Sigmoid colon (tissue), 7 donors: ENCODE results near the gene MAML3. TPM values are rescaled to one million over a fixed set of nuclear protein-coding genes. Genes with fewer than 3 reads are reported as not detected.

Experiments
- DNase-seq: peaks from one replicate; pipeline ENCODE4 v3.0.0-alpha.2; 2019
- H3K27ac ChIP-seq, 4 donors: fragments of 200-600 bp; sonication (generic); one replicate each; pipeline ENCODE4 v1.5.1; 2016 to 2019; ENCODE audit warnings: mild to moderate bottlenecking in 1 of 4
- H3K27me3 ChIP-seq, 3 donors: fragments of 200-600 bp; sonication (generic); one replicate each; pipeline ENCODE4 v1.5.1; 2019; ENCODE audit warnings: mild to moderate bottlenecking in 1 of 3
- H3K36me3 ChIP-seq, 4 donors: fragments of 200-600 bp; sonication (generic); one replicate each; pipeline ENCODE4 v1.5.1; 2016 to 2019
- H3K4me1 ChIP-seq, 4 donors: fragments of 200-600 bp; sonication (generic); one replicate each; pipeline ENCODE4 v1.5.1; 2017 to 2019
- H3K4me3 ChIP-seq, 4 donors: fragments of 200-600 bp; sonication (generic); one replicate each; pipeline ENCODE4 v1.5.1; 2017 to 2019; ENCODE audit warnings: mild to moderate bottlenecking in 2 of 4, moderate library complexity in 1 of 4
- H3K9me3 ChIP-seq, 4 donors: fragments of 200-600 bp in 3 of 4; sonication (generic) in 3 of 4; one replicate each; pipeline versions ENCODE4 v1.5.1 to v1.6.1; 2013 to 2019
- EP300 ChIP-seq, 4 donors: sonication (generic); formaldehyde crosslinking; IDR thresholded peaks; one replicate each; pipeline ENCODE4 v1.6.1; 2017; ENCODE audit warnings: antibody characterized with exemption in 4 of 4
- POLR2A ChIP-seq, 2 donors: fragments of 450-650 bp; IDR thresholded peaks; one replicate each; pipeline ENCODE4 v1.6.1; 2016; ENCODE audit warnings: antibody characterized with exemption in 2 of 2, mild to moderate bottlenecking in 2 of 2, moderate library complexity in 2 of 2
- POLR2AphosphoS5 ChIP-seq, 4 donors: sonication (generic); formaldehyde crosslinking; IDR thresholded peaks; one replicate each; pipeline ENCODE4 v1.6.1; 2017; ENCODE audit warnings: antibody characterized with exemption in 4 of 4
- WGBS, 2 donors: extraction: QIAGEN DNeasy Blood & Tissue Kit; methylation state at CpG; one replicate each; pipeline ENCODE4 v1.1.7; 2013; 5-methylcytosine and 5-hydroxymethylcytosine counted together
- intact Hi-C: fragments of 100-400 bp; cut with DNase I; formaldehyde crosslinking; loops from one replicate; pipeline ENCODE4 v1.15.1; 2023
- polyA plus RNA-seq, 3 donors: library from polyadenylated mRNA; stranded (reverse); fragments of 200-250 nt; gene quantifications; one replicate each; pipeline ENCODE4 v1.2.3, GENCODE V29; 2013
- total RNA-seq, 4 donors: library from RNA; depleted of rRNA; stranded (reverse); fragments of >200 nt; gene quantifications; one replicate each; pipeline ENCODE4 v1.1.0, GENCODE V29; 2016
- TF ChIP-seq, protein P1 (sequence below), 4 experiments: fragments of 450-650 bp in 3 of 4; fragments of 200-600 bp in 1 of 4; IDR thresholded peaks; one replicate each; pipeline ENCODE4 v1.5.1; 2016 to 2019; ENCODE audit warnings: antibody characterized with exemption in 4 of 4, mild to moderate bottlenecking in 3 of 4, moderate library complexity in 2 of 4
- donor health status: healthy with polysubstance abuse.
- donor health status: Bipolar disorder and iron deficiency.
- donor health status: healthy.

The MAML3 gene
- total and polyA plus RNA-seq, 7 donors, result 3.5 to 16.3 (median 5.4) TPM

DNA sequence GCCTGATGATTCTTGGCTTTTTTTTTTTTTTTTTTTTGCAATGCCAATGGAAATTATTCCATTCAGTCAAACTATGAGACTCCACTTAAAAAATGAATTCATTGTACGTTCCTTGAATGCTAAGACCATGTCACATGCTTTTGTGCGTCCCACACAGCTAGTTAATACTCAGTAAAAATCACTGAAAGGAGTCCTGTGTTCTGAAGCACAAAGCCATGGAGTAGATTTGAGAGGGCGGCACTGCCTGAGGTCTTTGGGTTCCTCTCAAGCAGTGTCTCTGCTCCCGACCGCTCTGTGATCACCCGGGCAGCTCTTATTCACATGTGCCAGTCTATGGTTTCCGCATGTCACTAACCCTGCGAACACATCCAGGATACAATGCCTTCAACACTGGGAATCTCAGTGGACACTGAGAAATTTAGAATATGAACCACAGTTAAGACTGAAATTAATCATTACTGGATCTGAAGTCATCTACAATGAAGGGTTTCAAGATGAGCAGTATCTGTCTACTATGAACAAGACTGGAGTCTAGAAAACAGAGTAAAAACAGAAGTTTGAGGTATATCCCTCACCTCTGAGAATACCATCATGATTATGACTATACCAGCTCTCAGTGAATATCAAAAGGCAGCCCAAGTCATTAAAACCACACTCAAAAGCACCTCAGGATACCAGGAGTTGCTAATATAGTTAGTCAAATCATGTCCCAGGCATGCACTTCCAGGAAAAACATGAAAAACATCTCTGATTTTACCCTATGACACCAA lies 295.4 kb downstream of the MAML3 start:
- Histone ChIP-seq H3K9me3 (no peaks in the 10 kb centered on the region), H3K4me3 (no peak overlapping the region), H3K27ac (peak overlapping the region in 1 of 4 donors; percentile 0), H3K36me3 (no peaks in the 10 kb centered on the region), H3K4me1 (peaks cover 0 to 15% (median 10%) of the 10 kb centered on the region in 4 donors), H3K27me3 (no peaks in the 10 kb centered on the region)
- intact Hi-C loops, result no loop called here
- WGBS, 2 donors, result 86 to 89% methylated on average over 8 of the region's 8 CpGs
- TF ChIP-seq EP300 (IDR thresholded peaks at IDR 0.05) (no peak), POLR2A (IDR thresholded peaks at IDR 0.05) (no peak), POLR2AphosphoS5 (IDR thresholded peaks at IDR 0.05) (no peak)
- TF ChIP-seq, protein P1, sequence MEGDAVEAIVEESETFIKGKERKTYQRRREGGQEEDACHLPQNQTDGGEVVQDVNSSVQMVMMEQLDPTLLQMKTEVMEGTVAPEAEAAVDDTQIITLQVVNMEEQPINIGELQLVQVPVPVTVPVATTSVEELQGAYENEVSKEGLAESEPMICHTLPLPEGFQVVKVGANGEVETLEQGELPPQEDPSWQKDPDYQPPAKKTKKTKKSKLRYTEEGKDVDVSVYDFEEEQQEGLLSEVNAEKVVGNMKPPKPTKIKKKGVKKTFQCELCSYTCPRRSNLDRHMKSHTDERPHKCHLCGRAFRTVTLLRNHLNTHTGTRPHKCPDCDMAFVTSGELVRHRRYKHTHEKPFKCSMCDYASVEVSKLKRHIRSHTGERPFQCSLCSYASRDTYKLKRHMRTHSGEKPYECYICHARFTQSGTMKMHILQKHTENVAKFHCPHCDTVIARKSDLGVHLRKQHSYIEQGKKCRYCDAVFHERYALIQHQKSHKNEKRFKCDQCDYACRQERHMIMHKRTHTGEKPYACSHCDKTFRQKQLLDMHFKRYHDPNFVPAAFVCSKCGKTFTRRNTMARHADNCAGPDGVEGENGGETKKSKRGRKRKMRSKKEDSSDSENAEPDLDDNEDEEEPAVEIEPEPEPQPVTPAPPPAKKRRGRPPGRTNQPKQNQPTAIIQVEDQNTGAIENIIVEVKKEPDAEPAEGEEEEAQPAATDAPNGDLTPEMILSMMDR (IDR thresholded peaks at IDR 0.05), result no peak
- DNase-seq, result no peak

DNA sequence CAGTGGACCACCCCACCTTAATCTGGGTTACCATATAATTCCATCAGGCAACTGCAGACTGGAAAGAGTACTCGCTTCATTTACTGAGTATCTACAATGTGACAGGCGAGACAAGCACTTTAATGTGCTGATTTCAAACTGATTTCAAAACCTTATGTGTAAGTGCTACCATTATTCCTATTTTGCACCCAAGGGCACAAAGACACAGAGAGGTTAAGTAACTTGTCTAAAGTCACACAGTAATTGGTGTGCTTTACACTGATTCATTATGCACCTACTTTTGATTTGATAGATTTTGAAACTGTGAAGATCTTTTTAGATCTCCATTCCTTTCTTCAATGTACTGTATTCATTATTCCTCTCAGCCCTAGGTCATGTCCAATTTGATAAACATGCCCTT lies 296.0 kb downstream of the MAML3 start:
- intact Hi-C loops, result no loop called here
- H3K9me3 ChIP-seq, result no peaks in the 10 kb centered on the region
- H3K27ac ChIP-seq, result no peak overlapping the region
- H3K4me3 ChIP-seq, result no peak overlapping the region
- no peaks in the 10 kb centered on the region for H3K27me3 ChIP-seq
- DNase-seq, result no peak
- TF ChIP-seq POLR2A (IDR thresholded peaks at IDR 0.05) (no peak), EP300 (IDR thresholded peaks at IDR 0.05) (no peak), POLR2AphosphoS5 (IDR thresholded peaks at IDR 0.05) (no peak)
- TF ChIP-seq, protein P1 (IDR thresholded peaks at IDR 0.05), result no peak
- no peaks in the 10 kb centered on the region for H3K36me3 ChIP-seq
- WGBS, 2 donors, result 65 to 68% methylated on average over 2 of the region's 2 CpGs
- H3K4me1 ChIP-seq, result peaks cover 0 to 15% (median 10%) of the 10 kb centered on the region in 4 donors

DNA sequence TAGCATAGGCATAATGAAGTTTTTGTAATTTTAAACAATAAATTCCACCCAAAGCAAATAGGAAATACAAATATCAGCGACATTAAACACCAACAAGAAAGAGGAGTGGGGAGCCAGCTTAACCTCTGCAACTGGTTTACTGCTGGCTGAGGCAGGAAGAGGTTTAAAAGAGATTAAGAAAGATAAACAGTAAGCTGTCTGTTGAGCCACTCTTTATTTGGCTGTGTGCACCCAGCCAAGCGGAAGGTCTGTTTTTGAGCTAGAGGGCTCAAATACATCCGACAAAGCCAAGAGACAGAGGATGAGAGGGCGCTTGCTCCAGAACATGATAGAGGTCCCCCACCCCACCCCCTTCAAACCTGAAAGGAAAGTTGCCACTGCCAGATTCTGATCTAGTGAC lies 297.0 kb downstream of the MAML3 start:
- no peak overlapping the region for H3K4me3 ChIP-seq
- intact Hi-C loops, result no loop called here
- H3K27me3 ChIP-seq, result no peaks in the 10 kb centered on the region
- H3K9me3 ChIP-seq, result no peaks in the 10 kb centered on the region
- no peak overlapping the region for H3K27ac ChIP-seq
- H3K4me1 ChIP-seq, result peaks cover 0 to 15% (median 10%) of the 10 kb centered on the region in 4 donors
- H3K36me3 ChIP-seq, result no peaks in the 10 kb centered on the region
- 42 to 78% methylated on average over 4 of the region's 4 CpGs for WGBS, 2 donors
- TF ChIP-seq, protein P1 (IDR thresholded peaks at IDR 0.05), result no peak
- TF ChIP-seq EP300 (IDR thresholded peaks at IDR 0.05) (no peak), POLR2A (IDR thresholded peaks at IDR 0.05) (no peak), POLR2AphosphoS5 (IDR thresholded peaks at IDR 0.05) (no peak)
- no peak for DNase-seq

GRCh38 chr4:139854668-139855403 lies 299.1 kb downstream of the MAML3 start:
- H3K4me3 ChIP-seq, result no peak overlapping the region
- H3K4me1 ChIP-seq, result peaks cover 0 to 15% (median 10%) of the 10 kb centered on the region in 4 donors
- 90% methylated on average over 7 of the region's 7 CpGs for WGBS, 2 donors
- TF ChIP-seq, protein P1 (IDR thresholded peaks at IDR 0.05), result no peak
- no peak for TF ChIP-seq POLR2AphosphoS5 (IDR thresholded peaks at IDR 0.05)
- TF ChIP-seq POLR2A (IDR thresholded peaks at IDR 0.05), result no peak
- no peak for TF ChIP-seq EP300 (IDR thresholded peaks at IDR 0.05)
- intact Hi-C loops, result no loop called here
- no peak for DNase-seq
- H3K36me3 ChIP-seq, result no peaks in the 10 kb centered on the region
- H3K27ac ChIP-seq, result no peak overlapping the region
- H3K9me3 ChIP-seq, result no peaks in the 10 kb centered on the region
- H3K27me3 ChIP-seq, result no peaks in the 10 kb centered on the region
